Coronary artery (tissue), 2 donors: Measurements from ENCODE around the gene LONRF2.

Experiments used
- DNase-seq: peaks from one replicate; pipeline ENCODE4 v3.0.0-alpha.2; 2017; ENCODE audit warnings: low spot score
- H3K27ac ChIP-seq, 2 donors: fragments of 200-600 bp; sonication (generic); one replicate each; pipeline ENCODE4 v1.5.1; 2016 to 2019
- H3K4me3 ChIP-seq: fragments of 200-600 bp; sonication (generic); 2 replicates; pipeline ENCODE4 v1.5.1; 2016; ENCODE audit warnings: mild to moderate bottlenecking, moderate library complexity
- CTCF ChIP-seq: fragments of 200-600 bp; sonication (generic); IDR thresholded peaks from one replicate; pipeline ENCODE4 v1.5.1; 2019; ENCODE audit warnings: antibody characterized with exemption

Gene LONRF2

GRCh38 chr2:100320547-100321178 is 1.6 kb downstream of the LONRF2 start:
- TF ChIP-seq CTCF, result no peak
- Histone ChIP-seq H3K4me3 (peak overlapping the region; percentile 75), H3K27ac (peak overlapping the region in 1 of 2 donors; percentile 71)
- no peak for DNase-seq

GRCh38 chr2:100317634-100318033 is 4.7 kb downstream of the LONRF2 start:
- no peak for DNase-seq
- Histone ChIP-seq H3K27ac (no peak overlapping the region), H3K4me3 (no peak overlapping the region)
- no peak for TF ChIP-seq CTCF

- DNase-seq, result no peak
- no peak overlapping the region for H3K27ac ChIP-seq
- TF ChIP-seq CTCF, result no peak
- H3K4me3 ChIP-seq, result no peak overlapping the region
These were observed 12.2 kb downstream of the LONRF2 start for GRCh38 chr2:100309973-100310719.

GRCh38 chr2:100309311-100309710 is 13.0 kb downstream of the LONRF2 start:
- Histone ChIP-seq H3K27ac (no peak overlapping the region), H3K4me3 (no peak overlapping the region)
- no peak for DNase-seq
- TF ChIP-seq CTCF, result no peak

GRCh38 chr2:100303744-100304143 is 18.6 kb downstream of the LONRF2 start:
- H3K4me3 ChIP-seq, result no peak overlapping the region
- no peak overlapping the region for H3K27ac ChIP-seq
- DNase-seq, result no peak
- TF ChIP-seq CTCF, result no peak

GRCh38 chr2:100302585-100302892 is 19.8 kb downstream of the LONRF2 start:
- H3K27ac ChIP-seq, result no peak overlapping the region
- no peak for TF ChIP-seq CTCF
- no peak overlapping the region for H3K4me3 ChIP-seq
- DNase-seq, result no peak
